HepG2 (cell line): Measurements from ENCODE around the gene HMGCS2. TPM values are rescaled to one million over a fixed set of nuclear protein-coding genes. Genes with fewer than 3 reads are reported as not detected.

ENCODE experiments used
- ATAC-seq: fragments of 200-7000 bp; cut with Tn5 transposase; 3 replicates; pipeline ENCODE4 v1.9.1; 2020; ENCODE audit warnings: mild to moderate bottlenecking, moderate library complexity
- BruUV-seq: library from RNA; stranded (reverse); fragments of 400-500 nt; replicated peaks from 2 replicates; lab custom pipeline; 2021; lab: Mats Ljungman, UMichigan
- CTCF ChIA-PET: fragments of 300-600 bp; formaldehyde crosslinking; extraction: SDS; loops from one replicate; lab custom pipeline; 2021; ENCODE audit warnings: low total read pairs, inconsistent platforms, low intra/inter-chr PET ratio; lab: Yijun Ruan, JAX
- POLR2A ChIA-PET: fragments of 350-600 bp; sonication (Branson Sonifier 250); formaldehyde crosslinking; loops from one replicate; lab custom pipeline; 2020; ENCODE audit warnings: antibody characterized with exemption, inconsistent platforms; lab: Yijun Ruan, JAX
- DNase-seq: peaks from one replicate; pipeline ENCODE4 v3.0.0-alpha.2; 2015; ENCODE audit warnings: low spot score
- FAIRE-seq: peaks from 3 replicates; lab custom pipeline; 2011; peaks lifted over from hg19 to GRCh38; lab: Jason Lieb, UNC
- H2AFZ ChIP-seq: one replicate; pipeline ENCODE4 v1.6.1; 2011; ENCODE audit warnings: low read length, inconsistent platforms
- H3K27ac ChIP-seq: fragments of 300-600 bp; 3 replicates; pipeline ENCODE4 v1.8.0; 2011; ENCODE audit warnings: mixed run types, mild to moderate bottlenecking, mixed read lengths, low read length, inconsistent platforms; ENCODE audit not compliant: insufficient read depth; ENCODE audit errors: extremely low read length
- H3K27me3 ChIP-seq, 2 experiments: fragments of 200-600 bp in 1 of 2; 2 replicates in 1 of 2; 3 replicates in 1 of 2; pipeline versions ENCODE4 v1.6.0 to v1.8.0; 2011; ENCODE audit warnings: low read length in 2 of 2, mild to moderate bottlenecking in 2 of 2, moderate library complexity in 2 of 2, inconsistent platforms in 1 of 2; ENCODE audit not compliant: insufficient read depth in 2 of 2, control insufficient read depth in 1 of 2
- H3K36me3 ChIP-seq, 2 experiments: fragments of 200-600 bp in 1 of 2; replicated peaks in 1 of 2; 2 replicates in 1 of 2; 3 replicates in 1 of 2; pipeline versions ENCODE4 v1.5.1 to v1.8.0; 2011; ENCODE audit warnings: low read length in 2 of 2, inconsistent platforms in 1 of 2; ENCODE audit not compliant: insufficient read depth in 2 of 2, control insufficient read depth in 1 of 2
- H3K4me1 ChIP-seq: 2 replicates; pipeline ENCODE4 v1.5.1; 2012; ENCODE audit warnings: low read length, inconsistent platforms; ENCODE audit not compliant: insufficient read depth
- H3K4me2 ChIP-seq: 2 replicates; pipeline ENCODE4 v1.6.0; 2011; ENCODE audit warnings: low read depth, low read length, inconsistent platforms
- H3K4me3 ChIP-seq, 3 experiments: fragments of 200-600 bp in 1 of 3; sonication (generic), shearing (Covaris generic) in 1 of 3; replicated peaks in 1 of 3; 2 replicates each; pipeline ENCODE4 v1.5.1; 2011 to 2016; ENCODE audit warnings: low read length in 3 of 3, inconsistent platforms in 2 of 3, low read depth in 2 of 3, mild to moderate bottlenecking in 2 of 3, control low read depth in 1 of 3, mixed read lengths in 1 of 3; ENCODE audit not compliant: insufficient read depth in 1 of 3
- H3K79me2 ChIP-seq: one replicate; pipeline ENCODE4 v1.6.1; 2011; ENCODE audit warnings: low read length, inconsistent platforms; ENCODE audit not compliant: insufficient read depth
- H3K9ac ChIP-seq: 2 replicates; pipeline ENCODE4 v1.6.0; 2011; ENCODE audit warnings: mild to moderate bottlenecking, low read depth, low read length, inconsistent platforms; ENCODE audit not compliant: insufficient read depth
- H3K9me3 ChIP-seq: 2 replicates; pipeline ENCODE4 v1.5.1; 2012; ENCODE audit warnings: mild to moderate bottlenecking, low read length
- H4K20me1 ChIP-seq: 2 replicates; pipeline ENCODE4 v1.6.0; 2011; ENCODE audit warnings: inconsistent platforms, mild to moderate bottlenecking, low read length, moderate library complexity; ENCODE audit not compliant: insufficient read depth
- CC2D1A ChIP-seq: sonication (generic); formaldehyde crosslinking; IDR thresholded peaks from 2 replicates; pipeline ENCODE4 v1.8.1; 2023; ENCODE audit warnings: mild to moderate bottlenecking, missing genetic modification reagents
- HOXA5 ChIP-seq: sonication (generic); formaldehyde crosslinking; IDR thresholded peaks from 2 replicates; pipeline ENCODE4 v1.4.0; 2020; ENCODE audit warnings: missing genetic modification reagents
- JDP2 ChIP-seq: sonication (generic); formaldehyde crosslinking; IDR thresholded peaks from 2 replicates; pipeline ENCODE4 v1.8.1; 2022; ENCODE audit warnings: missing genetic modification reagents, borderline replicate concordance
- NR3C1 ChIP-seq: sonication (generic); formaldehyde crosslinking; IDR thresholded peaks from 2 replicates; pipeline ENCODE4 v1.4.0; 2020; ENCODE audit warnings: missing genetic modification reagents
- RCOR2 ChIP-seq: IDR thresholded peaks from 2 replicates; pipeline ENCODE4 v1.6.1; 2016; ENCODE audit warnings: missing biosample characterization, missing genetic modification reagents
- SALL1 ChIP-seq: sonication (generic); formaldehyde crosslinking; IDR thresholded peaks from 2 replicates; pipeline ENCODE4 v1.8.0; 2022; ENCODE audit warnings: mild to moderate bottlenecking, missing genetic modification reagents
- ZBTB21 ChIP-seq: sonication (generic); formaldehyde crosslinking; IDR thresholded peaks from 2 replicates; pipeline ENCODE4 v1.4.0; 2020; ENCODE audit warnings: missing genetic modification reagents
- ZNF138 ChIP-seq: sonication (generic); formaldehyde crosslinking; IDR thresholded peaks from 2 replicates; pipeline ENCODE4 v1.5.0; 2020; ENCODE audit warnings: mild to moderate bottlenecking, low read depth, missing genetic modification reagents
- ZNF30 ChIP-seq: sonication (generic); formaldehyde crosslinking; IDR thresholded peaks from 2 replicates; pipeline ENCODE4 v1.5.0; 2020; ENCODE audit warnings: mild to moderate bottlenecking, missing genetic modification reagents
- ZNF343 ChIP-seq: sonication (generic); formaldehyde crosslinking; IDR thresholded peaks from 2 replicates; pipeline ENCODE4 v1.4.0; 2020; ENCODE audit warnings: mild to moderate bottlenecking, missing genetic modification reagents
- ZNF567 ChIP-seq: sonication (generic); formaldehyde crosslinking; IDR thresholded peaks from 2 replicates; pipeline ENCODE4 v1.8.1; 2023; ENCODE audit warnings: mild to moderate bottlenecking, missing genetic modification reagents, borderline replicate concordance
- ZNF761 ChIP-seq: sonication (generic); formaldehyde crosslinking; conservative IDR thresholded peaks from 2 replicates; pipeline ENCODE4 v1.4.0; 2020; ENCODE audit warnings: mild to moderate bottlenecking, missing genetic modification reagents
- ZNF777 ChIP-seq: sonication (generic); formaldehyde crosslinking; IDR thresholded peaks from 2 replicates; pipeline ENCODE4 v1.4.0; 2020; ENCODE audit warnings: missing genetic modification reagents
- ZSCAN20 ChIP-seq: sonication (generic); formaldehyde crosslinking; IDR thresholded peaks from 2 replicates; pipeline ENCODE4 v1.4.0; 2020; ENCODE audit warnings: missing genetic modification reagents, mild to moderate bottlenecking, borderline replicate concordance
- WGBS: methylation state at CpG from one replicate; pipeline ENCODE4 v1.1.6; 2017; ENCODE audit warnings: low lambda C conversion rate; 5-methylcytosine and 5-hydroxymethylcytosine counted together
- in situ Hi-C: cut with HindIII; loops from 2 replicates; pipeline ENCODE4 v1.10.0; 2017; ENCODE audit warnings: low pct_unique_long_range_greater_than_20kb; ENCODE audit not compliant: extremely low pct_ligation_motif_present
- intact Hi-C: fragments of 100-400 bp; cut with micrococcal nuclease; formaldehyde crosslinking; loops from one replicate; pipeline ENCODE4 v1.10.0; 2022; ENCODE audit not compliant: unreplicated experiment
- polyA plus RNA-seq, 8 experiments: library from polyadenylated mRNA; depleted of rRNA in 3 of 8; stranded (reverse) in 7 of 8; unstranded in 1 of 8; fragments of >200 nt; fragmentation: Illumina TruSeq in 4 of 8; extraction: Trizol in 4 of 8; gene quantifications; 2 replicates each; pipeline versions ENCODE4 v1.2.1 to v1.2.3, GENCODE V29; 2011 to 2016; ENCODE audit warnings: low read depth in 4 of 8, missing spikeins in 1 of 8, mixed read lengths in 1 of 8; ENCODE audit not compliant: insufficient read depth in 1 of 8
- total RNA-seq, 5 experiments: library from RNA; depleted of rRNA; stranded (reverse); fragments of >200 nt; fragmentation: Illumina TruSeq; extraction: Trizol; gene quantifications; 2 replicates each; pipeline ENCODE4 v1.2.3, GENCODE V29; 2016; ENCODE audit warnings: low read depth in 1 of 5
- TF ChIP-seq, protein P1 (sequence below): sonication (generic); formaldehyde crosslinking; IDR thresholded peaks from 2 replicates; pipeline ENCODE4 v1.8.1; 2023; ENCODE audit warnings: mild to moderate bottlenecking, missing genetic modification reagents, borderline replicate concordance
- TF ChIP-seq, protein P2 (sequence below): sonication (generic); formaldehyde crosslinking; IDR thresholded peaks from 2 replicates; pipeline ENCODE4 v1.4.0; 2020; ENCODE audit warnings: missing genetic modification reagents
- TF ChIP-seq, protein P3 (sequence below): sonication (generic); formaldehyde crosslinking; IDR thresholded peaks from 2 replicates; pipeline ENCODE4 v1.4.0; 2020; ENCODE audit warnings: missing genetic modification reagents

HMGCS2 gene
- total and polyA plus RNA-seq, 2 of the 13 experiments (the other 11 are each of a cell fraction or from before 2014, with no cell fraction given), result 0.44 to 1.5 TPM

DNA sequence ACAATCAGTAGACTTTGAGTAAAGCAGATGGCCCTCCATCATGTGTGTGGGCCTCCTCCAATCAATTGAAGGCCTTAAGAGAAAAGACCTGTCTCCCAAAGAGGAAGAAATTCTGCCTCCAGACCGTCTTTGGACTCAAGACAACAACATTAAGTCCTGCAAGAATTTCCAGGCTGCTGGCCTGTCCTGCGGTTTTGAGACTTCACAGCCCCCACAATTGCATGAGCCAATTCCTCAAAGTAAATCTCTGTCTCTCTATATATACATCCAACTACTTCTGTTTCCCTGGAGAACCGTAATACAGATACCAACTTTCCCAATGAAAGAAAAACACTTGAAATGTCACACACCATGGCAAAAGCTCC is 26.2 kb upstream of the HMGCS2 start (continued):
- TF ChIP-seq, protein P1, sequence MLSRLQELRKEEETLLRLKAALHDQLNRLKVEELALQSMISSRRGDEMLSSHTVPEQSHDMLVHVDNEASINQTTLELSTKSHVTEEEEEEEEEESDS, result no peak
- TF ChIP-seq HOXA5 (CRISPR knock-in tag), result no peak
- TF ChIP-seq ZNF761 (CRISPR knock-in tag), result no peak
- TF ChIP-seq CC2D1A (CRISPR knock-in tag), result no peak
- no peak for TF ChIP-seq NR3C1 (CRISPR knock-in tag)
- no peak for TF ChIP-seq ZNF30 (CRISPR knock-in tag)

DNA sequence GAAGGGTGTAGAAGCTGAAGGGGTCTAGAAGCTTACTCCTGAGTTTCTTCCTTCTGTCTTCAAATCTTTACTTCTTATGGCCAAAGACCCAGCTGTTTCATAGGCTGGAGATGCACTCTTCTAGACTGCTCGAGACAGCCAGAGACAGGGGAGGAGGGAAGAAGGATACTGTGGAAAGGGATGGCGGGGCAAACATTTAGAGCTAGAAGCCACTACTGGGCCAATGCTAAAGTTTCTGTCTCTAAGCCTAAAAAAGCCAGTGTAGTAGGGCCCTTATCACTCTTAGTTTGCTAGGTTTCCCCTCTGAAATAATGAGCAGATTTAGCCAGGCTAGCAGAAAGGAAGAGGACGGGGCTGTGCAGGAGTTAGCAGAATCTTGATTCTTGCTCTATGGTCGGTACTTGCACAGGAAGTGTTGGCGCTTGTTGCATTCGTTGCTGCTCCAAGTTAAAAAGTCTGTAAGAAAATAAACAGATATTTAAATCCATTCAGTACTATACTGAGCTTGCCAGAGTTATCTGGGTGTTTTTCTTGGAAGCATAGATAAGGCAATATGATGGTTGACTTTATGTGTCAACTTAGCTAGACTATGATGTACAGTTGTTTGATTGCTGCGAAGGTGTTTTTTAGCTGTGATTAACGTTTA is 25.6 kb upstream of the HMGCS2 start:
- FAIRE-seq (no peak), DNase-seq (no peak), ATAC-seq (no peak)
- H3K4me2 ChIP-seq, result no peak overlapping the region
- intact Hi-C loops (no loop called here), in situ Hi-C loops (no loop called here)
- no peaks in the 10 kb centered on the region for H3K36me3 ChIP-seq
- POLR2A ChIA-PET, result no interaction called here
- no TSS peak for BruUV-seq
- CTCF ChIA-PET, result no interaction called here
- no peak overlapping the region for H2AFZ ChIP-seq
- peaks cover 70% of the 10 kb centered on the region for H3K4me1 ChIP-seq
- 48% methylated on average over 8 of the region's 8 CpGs for WGBS
- no peak for TF ChIP-seq RCOR2 (CRISPR knock-in tag)
- TF ChIP-seq ZNF777 (CRISPR knock-in tag), result no peak
- no peak for TF ChIP-seq SALL1 (CRISPR knock-in tag)
- TF ChIP-seq JDP2, result no peak
- TF ChIP-seq ZNF567 (CRISPR knock-in tag), result no peak
- no peak for TF ChIP-seq ZBTB21 (CRISPR knock-in tag)
- TF ChIP-seq, protein P2, sequence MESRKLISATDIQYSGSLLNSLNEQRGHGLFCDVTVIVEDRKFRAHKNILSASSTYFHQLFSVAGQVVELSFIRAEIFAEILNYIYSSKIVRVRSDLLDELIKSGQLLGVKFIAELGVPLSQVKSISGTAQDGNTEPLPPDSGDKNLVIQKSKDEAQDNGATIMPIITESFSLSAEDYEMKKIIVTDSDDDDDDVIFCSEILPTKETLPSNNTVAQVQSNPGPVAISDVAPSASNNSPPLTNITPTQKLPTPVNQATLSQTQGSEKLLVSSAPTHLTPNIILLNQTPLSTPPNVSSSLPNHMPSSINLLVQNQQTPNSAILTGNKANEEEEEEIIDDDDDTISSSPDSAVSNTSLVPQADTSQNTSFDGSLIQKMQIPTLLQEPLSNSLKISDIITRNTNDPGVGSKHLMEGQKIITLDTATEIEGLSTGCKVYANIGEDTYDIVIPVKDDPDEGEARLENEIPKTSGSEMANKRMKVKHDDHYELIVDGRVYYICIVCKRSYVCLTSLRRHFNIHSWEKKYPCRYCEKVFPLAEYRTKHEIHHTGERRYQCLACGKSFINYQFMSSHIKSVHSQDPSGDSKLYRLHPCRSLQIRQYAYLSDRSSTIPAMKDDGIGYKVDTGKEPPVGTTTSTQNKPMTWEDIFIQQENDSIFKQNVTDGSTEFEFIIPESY (CRISPR knock-in tag), result no peak
- TF ChIP-seq, protein P3, sequence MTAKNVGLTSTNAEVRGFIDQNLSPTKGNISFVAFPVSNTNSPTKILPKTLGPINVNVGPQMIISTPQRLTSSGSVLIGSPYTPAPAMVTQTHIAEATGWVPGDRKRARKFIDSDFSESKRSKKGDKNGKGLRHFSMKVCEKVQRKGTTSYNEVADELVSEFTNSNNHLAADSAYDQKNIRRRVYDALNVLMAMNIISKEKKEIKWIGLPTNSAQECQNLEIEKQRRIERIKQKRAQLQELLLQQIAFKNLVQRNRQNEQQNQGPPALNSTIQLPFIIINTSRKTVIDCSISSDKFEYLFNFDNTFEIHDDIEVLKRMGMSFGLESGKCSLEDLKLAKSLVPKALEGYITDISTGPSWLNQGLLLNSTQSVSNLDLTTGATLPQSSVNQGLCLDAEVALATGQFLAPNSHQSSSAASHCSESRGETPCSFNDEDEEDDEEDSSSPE (CRISPR knock-in tag), result no peak
- no peak for TF ChIP-seq ZSCAN20 (CRISPR knock-in tag)
- TF ChIP-seq ZNF343 (CRISPR knock-in tag), result no peak
- TF ChIP-seq ZNF138 (CRISPR knock-in tag), result no peak
- H3K79me2 ChIP-seq, result no peaks in the 10 kb centered on the region
- H3K27ac ChIP-seq, result no peak overlapping the region
- H3K4me3 ChIP-seq, result no peak overlapping the region
- H3K9ac ChIP-seq, result no peak overlapping the region
- no peaks in the 10 kb centered on the region for H3K9me3 ChIP-seq
- no peaks in the 10 kb centered on the region for H4K20me1 ChIP-seq
- peaks cover 0 to 12% of the 10 kb centered on the region in 2 experiments; a peak in 1 of 5 replicates for H3K27me3 ChIP-seq
